HG02943 (cell line): Measurements from ENCODE around the gene OPN1SW.

Experiments
- ATAC-seq: cut with Tn5 transposase; IDR thresholded peaks from one replicate; pipeline ENCODE4 v1.9.1; 2021; ENCODE audit warnings: mild to moderate bottlenecking, low read depth, moderate library complexity; ENCODE audit not compliant: unreplicated experiment

OPN1SW gene

DNA sequence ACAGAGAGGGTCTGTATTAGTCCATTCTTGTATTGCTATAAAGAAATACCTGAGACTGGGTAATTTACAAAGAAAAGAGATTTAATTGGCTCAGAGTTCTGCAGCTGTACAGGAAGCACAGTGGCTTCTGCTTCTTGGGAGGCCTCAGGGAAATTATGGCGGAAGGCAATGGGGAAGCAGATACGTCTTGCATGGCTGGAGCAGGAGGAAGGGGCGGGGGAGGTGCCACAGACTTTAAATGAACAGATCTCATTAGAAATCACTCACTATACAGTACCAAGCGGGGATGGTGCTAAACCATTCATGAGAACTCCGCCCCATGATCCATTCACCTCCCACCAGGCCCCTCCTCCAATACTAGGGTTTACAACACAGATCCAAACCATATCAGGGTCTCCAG lies 40.2 kb downstream of the OPN1SW start:
- ATAC-seq = no peak

DNA sequence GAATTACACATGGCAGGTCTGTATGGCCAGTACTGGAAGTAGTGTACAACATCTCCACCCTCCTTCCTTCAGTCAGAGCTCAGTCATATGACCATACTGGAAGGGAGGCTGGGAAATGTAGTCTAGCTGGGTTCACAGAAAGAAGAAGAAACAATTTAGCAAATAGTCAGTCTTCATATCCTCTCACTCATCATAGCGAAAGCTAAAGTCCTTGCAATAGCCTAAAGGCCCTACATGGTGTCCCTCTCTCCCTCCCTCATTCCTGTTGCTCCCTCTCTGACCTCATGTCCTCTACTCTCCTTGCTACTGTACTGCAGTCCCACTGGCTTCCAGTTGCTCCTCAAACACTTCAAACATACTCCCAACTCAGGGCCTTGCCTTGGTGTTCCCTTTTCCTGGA lies 40.7 kb downstream of the OPN1SW start:
- no peak for ATAC-seq

DNA sequence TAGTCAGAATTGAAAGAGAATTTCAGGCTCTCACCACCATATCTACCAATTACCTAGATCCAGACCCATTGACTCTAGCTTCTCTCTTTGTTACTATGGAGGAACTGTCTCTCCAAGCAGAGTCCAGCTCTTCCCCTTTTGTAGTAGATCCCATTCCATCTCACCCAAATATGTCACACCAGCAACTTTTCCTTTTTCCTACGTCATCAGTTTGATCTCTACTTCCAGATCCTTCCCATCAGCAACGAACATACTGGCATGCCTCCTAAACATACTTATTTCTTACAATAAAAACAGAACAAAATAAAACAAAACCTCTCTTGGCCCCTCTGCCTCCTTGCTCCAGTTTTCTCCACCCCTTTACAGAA lies 42.3 kb downstream of the OPN1SW start:
- ATAC-seq = no peak

- no peak for ATAC-seq
These were observed 42.9 kb downstream of the OPN1SW start for GRCh38 chr7:128732521-128733277.

DNA sequence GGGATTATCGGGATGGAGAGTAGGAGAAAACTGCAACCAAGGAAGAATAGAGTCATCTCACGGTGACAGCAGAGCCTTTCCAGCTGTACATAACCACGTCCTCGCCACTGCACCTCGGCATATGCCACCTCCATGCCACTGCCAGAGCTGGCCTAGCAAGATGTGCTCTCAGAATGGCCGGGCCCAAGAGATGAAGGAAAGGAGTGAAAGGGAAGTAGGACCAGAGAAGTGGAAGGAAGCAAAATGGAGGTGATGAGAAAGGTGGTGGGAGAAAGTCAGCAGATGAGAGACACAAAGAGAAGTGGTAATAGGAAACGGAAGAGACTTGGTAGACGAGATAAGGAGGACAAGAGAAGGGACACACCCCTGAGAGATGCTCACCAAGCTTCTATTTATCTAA lies 44.4 kb downstream of the OPN1SW start:
- ATAC-seq = no peak

GRCh38 chr7:128729494-128729893 lies 46.1 kb downstream of the OPN1SW start:
- ATAC-seq = no peak

- no peak for ATAC-seq
These were observed 47.0 kb downstream of the OPN1SW start for GRCh38 chr7:128728598-128728997.

GRCh38 chr7:128727239-128727638 lies 48.4 kb downstream of the OPN1SW start:
- no peak for ATAC-seq

DNA sequence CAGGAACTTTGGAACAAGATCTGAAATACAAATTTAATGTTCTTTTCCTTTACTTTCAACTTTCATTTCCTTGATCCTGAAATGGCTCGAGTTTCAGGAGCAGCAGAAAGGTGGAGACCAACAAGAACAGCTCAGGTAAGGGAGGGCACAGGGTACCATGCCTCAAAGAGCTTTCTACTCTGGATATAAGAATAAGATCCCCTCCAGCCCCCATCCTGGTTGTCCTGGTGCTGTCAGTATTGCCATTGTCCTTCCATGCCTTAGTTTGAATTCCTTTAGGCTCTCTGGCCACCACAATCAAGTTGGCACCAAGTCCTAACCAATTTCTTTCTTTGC lies 48.9 kb downstream of the OPN1SW start:
- ATAC-seq = no peak

- no peak for ATAC-seq
These were observed 49.4 kb downstream of the OPN1SW start for GRCh38 chr7:128726059-128726736.

DNA sequence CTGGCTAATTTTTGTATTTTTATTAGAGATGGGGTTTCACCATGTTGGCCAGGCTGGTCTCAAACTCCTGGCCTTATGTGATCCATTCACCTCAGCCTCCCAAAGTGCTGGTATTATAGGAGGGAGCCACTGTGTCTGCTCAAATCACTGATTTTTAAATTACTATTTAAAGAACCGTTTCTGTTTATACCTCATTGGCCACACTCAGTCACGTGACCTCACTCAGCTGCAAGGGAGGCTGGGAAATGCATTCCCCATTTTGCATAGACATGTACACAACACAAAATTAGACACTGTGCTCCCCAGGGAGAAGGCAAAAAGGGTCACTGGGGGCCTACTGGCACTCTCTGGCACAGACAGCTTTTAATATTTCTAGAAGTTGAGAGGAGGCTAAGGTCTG lies 50.1 kb downstream of the OPN1SW start:
- ATAC-seq = no peak

DNA sequence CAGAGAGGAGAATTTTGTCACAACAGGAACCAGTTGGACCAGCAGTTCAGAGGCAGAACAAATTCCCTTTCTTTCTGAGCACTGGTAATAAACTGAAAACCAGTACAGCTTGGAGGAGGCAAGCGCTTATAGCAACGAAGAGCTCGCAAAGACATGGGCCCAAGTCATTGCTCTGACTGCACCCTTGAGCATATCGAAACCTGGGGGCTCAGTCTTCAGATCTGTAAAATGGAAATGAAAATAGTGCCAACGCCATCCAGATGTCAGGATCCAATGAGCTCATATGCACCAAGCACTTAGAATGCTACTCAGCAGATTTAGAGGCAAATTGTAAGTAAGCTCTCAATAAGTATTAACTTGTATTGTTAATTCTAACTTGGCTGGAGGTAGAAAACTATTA lies 50.9 kb downstream of the OPN1SW start:
- no peak for ATAC-seq
